HG03558 (cell line): ENCODE measurements around the gene ADAMTS14.

ENCODE experiments used
- ATAC-seq: cut with Tn5 transposase; IDR thresholded peaks from one replicate; pipeline ENCODE4 v1.9.1; 2021; ENCODE audit warnings: moderate number of reproducible peaks; ENCODE audit not compliant: unreplicated experiment; ENCODE audit errors: extremely low read depth

ADAMTS14 gene

GRCh38 chr10:70744617-70745143 is 72.4 kb downstream of the ADAMTS14 start:
- ATAC-seq = no peak

- ATAC-seq = no peak
Observed at GRCh38 chr10:70745555-70745954, 73.2 kb downstream of the ADAMTS14 start.

GRCh38 chr10:70747192-70747965 is 75.1 kb downstream of the ADAMTS14 start:
- no peak for ATAC-seq

GRCh38 chr10:70748305-70748704 is 76.0 kb downstream of the ADAMTS14 start:
- ATAC-seq = no peak

- no peak for ATAC-seq
Observed at GRCh38 chr10:70748801-70749573, 76.7 kb downstream of the ADAMTS14 start.

GRCh38 chr10:70749756-70750155 is 77.5 kb downstream of the ADAMTS14 start:
- ATAC-seq = no peak

GRCh38 chr10:70750156-70750703 is 77.9 kb downstream of the ADAMTS14 start:
- ATAC-seq = no peak

- ATAC-seq = no peak
Observed at GRCh38 chr10:70751356-70751755, 79.0 kb downstream of the ADAMTS14 start.

- ATAC-seq = no peak
Observed at GRCh38 chr10:70751991-70752390, 79.7 kb downstream of the ADAMTS14 start.

GRCh38 chr10:70752571-70752970 is 80.3 kb downstream of the ADAMTS14 start:
- no peak for ATAC-seq

GRCh38 chr10:70753026-70753663 is 80.8 kb downstream of the ADAMTS14 start:
- no peak for ATAC-seq

- no peak for ATAC-seq
Observed at GRCh38 chr10:70753841-70754621, 81.7 kb downstream of the ADAMTS14 start.

GRCh38 chr10:70756700-70757360 is 84.5 kb downstream of the ADAMTS14 start:
- no peak for ATAC-seq

GRCh38 chr10:70757856-70758255 is 85.5 kb downstream of the ADAMTS14 start:
- ATAC-seq = no peak

- no peak for ATAC-seq
Observed at GRCh38 chr10:70758757-70759514, 86.6 kb downstream of the ADAMTS14 start.

GRCh38 chr10:70759781-70760180 is 87.5 kb downstream of the ADAMTS14 start:
- ATAC-seq = no peak

GRCh38 chr10:70760271-70760787 is 88.0 kb downstream of the ADAMTS14 start:
- ATAC-seq = no peak

- no peak for ATAC-seq
Observed at GRCh38 chr10:70761031-70761601, 88.8 kb downstream of the ADAMTS14 start.
